A673 (cell line): ENCODE results near the gene GZF1. TPM values are rescaled to one million over a fixed set of nuclear protein-coding genes. Genes with fewer than 3 reads are reported as not detected.

Source experiments
- BruUV-seq: library from RNA; stranded (reverse); fragments of 400-500 nt; replicated peaks from 2 replicates; lab custom pipeline; 2021; lab: Mats Ljungman, UMichigan
- CTCF ChIA-PET: fragments of 300-600 bp; sonication (Branson Sonifier 250); formaldehyde crosslinking; loops from one replicate; lab custom pipeline; 2022; ENCODE audit warnings: antibody characterized with exemption; lab: Charles Lee
- POLR2A ChIA-PET: fragments of 300-600 bp; sonication (Branson Sonifier 250); formaldehyde crosslinking; loops from one replicate; lab custom pipeline; 2022; ENCODE audit warnings: antibody characterized with exemption; ENCODE audit not compliant: low non-redundant PET; lab: Charles Lee
- DNase-seq: peaks from one replicate; pipeline ENCODE4 v3.0.0-alpha.2; 2015; ENCODE audit warnings: low spot score
- H3K27ac ChIP-seq: fragments of 200-600 bp; sonication (generic); 2 replicates; pipeline ENCODE4 v1.5.1; 2016; ENCODE audit warnings: mixed run types, low read depth, mild to moderate bottlenecking, mixed read lengths, antibody characterized with exemption, low read length; ENCODE audit not compliant: poor library complexity, severe bottlenecking
- H3K27me3 ChIP-seq: fragments of 200-600 bp; sonication (generic); replicated peaks from 2 replicates; pipeline ENCODE4 v1.6.1; 2017; ENCODE audit warnings: mixed run types, low read depth, mild to moderate bottlenecking, mixed read lengths, antibody characterized with exemption, low read length; ENCODE audit not compliant: insufficient read depth, poor library complexity
- H3K36me3 ChIP-seq: fragments of 200-600 bp; sonication (generic); 2 replicates; pipeline ENCODE4 v1.6.1; 2016; ENCODE audit warnings: mixed run types, mild to moderate bottlenecking, mixed read lengths, antibody characterized with exemption, low read length; ENCODE audit not compliant: insufficient read depth, poor library complexity, severe bottlenecking
- H3K4me1 ChIP-seq: fragments of 200-600 bp; sonication (generic); 2 replicates; pipeline ENCODE4 v1.6.1; 2017; ENCODE audit warnings: mixed run types, mild to moderate bottlenecking, mixed read lengths, antibody characterized with exemption, low read length; ENCODE audit not compliant: insufficient read depth, poor library complexity, severe bottlenecking
- H3K4me3 ChIP-seq: fragments of 200-600 bp; sonication (generic); 2 replicates; pipeline ENCODE4 v1.5.1; 2016; ENCODE audit warnings: low read depth, mixed run types, mild to moderate bottlenecking, mixed read lengths, low read length; ENCODE audit not compliant: poor library complexity, severe bottlenecking
- H3K9me3 ChIP-seq: fragments of 200-600 bp; sonication (generic); 2 replicates; pipeline ENCODE4 v1.6.1; 2016; ENCODE audit warnings: mixed run types, low read depth, mild to moderate bottlenecking, mixed read lengths, antibody characterized with exemption, low read length; ENCODE audit not compliant: poor library complexity, severe bottlenecking
- EZH2 ChIP-seq: fragments of 200-600 bp; sonication (generic); IDR thresholded peaks from 2 replicates; pipeline ENCODE4 v1.6.1; 2017; ENCODE audit warnings: borderline replicate concordance, low read depth, mild to moderate bottlenecking, mixed read lengths, antibody characterized with exemption, low read length; ENCODE audit not compliant: poor library complexity, severe bottlenecking
- intact Hi-C: fragments of 100-400 bp; cut with micrococcal nuclease; formaldehyde crosslinking; loops from one replicate; pipeline ENCODE4 v1.10.0; 2022; ENCODE audit not compliant: unreplicated experiment
- total RNA-seq: library from RNA; stranded (reverse); gene quantifications from 2 replicates; pipeline ENCODE4 v1.2.3, GENCODE V29; 2021
- TF ChIP-seq, protein P1 (sequence below): fragments of 300-800, 200-600 bp; sonication (generic); conservative IDR thresholded peaks from 2 replicates; pipeline ENCODE4 v1.5.1; 2017; ENCODE audit warnings: low read depth, mild to moderate bottlenecking, antibody characterized with exemption, low read length, moderate library complexity, mixed read lengths

GZF1 gene
- total RNA-seq, 1 experiment from 2014 or later, result 13.7 TPM

DNA sequence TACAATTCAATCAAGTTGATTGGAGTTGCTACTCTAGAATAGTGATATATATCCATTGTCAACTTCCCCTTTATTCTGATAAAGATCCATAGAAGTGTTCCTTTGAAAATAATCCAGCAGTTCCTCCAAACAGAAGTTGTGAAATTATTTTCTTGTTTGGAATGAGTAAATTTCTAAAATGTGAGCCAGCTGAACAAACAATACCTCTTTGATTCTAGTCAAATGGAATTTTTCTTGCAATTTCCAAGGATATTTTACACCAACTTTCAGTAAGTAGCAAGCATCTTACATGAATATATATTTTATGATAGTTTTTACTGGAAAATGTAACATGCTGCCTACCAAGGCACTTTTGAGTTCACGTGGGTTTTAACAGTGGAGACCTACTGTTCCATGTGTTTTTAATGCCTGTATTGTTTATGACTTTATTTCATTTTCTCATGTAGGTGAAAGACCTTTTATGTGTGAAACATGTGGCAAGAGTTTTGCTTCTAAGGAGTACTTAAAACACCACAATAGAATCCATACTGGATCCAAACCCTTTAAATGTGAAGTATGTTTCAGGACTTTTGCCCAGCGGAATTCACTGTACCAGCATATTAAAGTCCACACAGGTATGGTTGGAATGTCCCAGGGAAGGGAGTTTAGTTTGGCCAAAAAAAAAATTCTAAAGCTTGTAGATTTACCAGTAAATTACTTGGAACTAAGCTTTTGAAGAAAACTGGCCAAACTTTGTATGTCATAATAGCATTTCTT, 6.5 kb downstream of the GZF1 start:
- Histone ChIP-seq H3K9me3 (no peaks in the 10 kb centered on the region), H3K36me3 (peaks cover 58% of the 10 kb centered on the region), H3K4me3 (no peak overlapping the region), H3K27me3 (no peaks in the 10 kb centered on the region), H3K4me1 (peaks cover 7% of the 10 kb centered on the region), H3K27ac (no peak overlapping the region)
- ChIA-PET POLR2A (no interaction called here), CTCF (no interaction called here)
- no peak for DNase-seq
- no TSS peak for BruUV-seq
- intact Hi-C loops, result no loop called here
- TF ChIP-seq EZH2, result no peak

- Histone ChIP-seq H3K27ac (no peak overlapping the region), H3K36me3 (peaks cover 65% of the 10 kb centered on the region), H3K27me3 (no peaks in the 10 kb centered on the region), H3K4me3 (no peak overlapping the region), H3K4me1 (peaks cover 7% of the 10 kb centered on the region), H3K9me3 (no peaks in the 10 kb centered on the region)
- no TSS peak for BruUV-seq
- POLR2A ChIA-PET, result no interaction called here
- no peak for DNase-seq
- intact Hi-C loops, result no loop called here
- CTCF ChIA-PET, result no interaction called here
- TF ChIP-seq EZH2, result no peak
- TF ChIP-seq, protein P1, sequence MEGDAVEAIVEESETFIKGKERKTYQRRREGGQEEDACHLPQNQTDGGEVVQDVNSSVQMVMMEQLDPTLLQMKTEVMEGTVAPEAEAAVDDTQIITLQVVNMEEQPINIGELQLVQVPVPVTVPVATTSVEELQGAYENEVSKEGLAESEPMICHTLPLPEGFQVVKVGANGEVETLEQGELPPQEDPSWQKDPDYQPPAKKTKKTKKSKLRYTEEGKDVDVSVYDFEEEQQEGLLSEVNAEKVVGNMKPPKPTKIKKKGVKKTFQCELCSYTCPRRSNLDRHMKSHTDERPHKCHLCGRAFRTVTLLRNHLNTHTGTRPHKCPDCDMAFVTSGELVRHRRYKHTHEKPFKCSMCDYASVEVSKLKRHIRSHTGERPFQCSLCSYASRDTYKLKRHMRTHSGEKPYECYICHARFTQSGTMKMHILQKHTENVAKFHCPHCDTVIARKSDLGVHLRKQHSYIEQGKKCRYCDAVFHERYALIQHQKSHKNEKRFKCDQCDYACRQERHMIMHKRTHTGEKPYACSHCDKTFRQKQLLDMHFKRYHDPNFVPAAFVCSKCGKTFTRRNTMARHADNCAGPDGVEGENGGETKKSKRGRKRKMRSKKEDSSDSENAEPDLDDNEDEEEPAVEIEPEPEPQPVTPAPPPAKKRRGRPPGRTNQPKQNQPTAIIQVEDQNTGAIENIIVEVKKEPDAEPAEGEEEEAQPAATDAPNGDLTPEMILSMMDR, result no peak
Measured at GRCh38 chr20:23369072-23369823, 7.3 kb downstream of the GZF1 start.

DNA sequence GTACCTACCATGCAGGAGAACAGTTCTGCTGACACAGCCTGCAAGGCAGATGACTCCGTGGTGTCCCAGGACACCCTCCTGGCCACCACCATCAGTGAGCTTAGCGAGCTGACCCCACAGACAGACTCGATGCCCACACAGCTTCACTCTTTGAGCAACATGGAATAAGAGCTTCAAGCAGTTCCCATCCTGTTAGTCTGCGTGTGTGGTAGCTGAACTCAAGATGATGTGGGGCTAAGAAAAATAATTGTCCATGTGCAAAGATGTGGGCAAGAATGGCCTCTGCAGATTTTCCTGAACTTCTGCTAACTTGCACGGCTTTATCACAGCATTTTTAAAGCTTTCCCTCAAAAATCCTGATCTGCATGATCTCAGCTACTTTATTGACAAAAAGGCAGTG, 8.3 kb downstream of the GZF1 start:
- Histone ChIP-seq H3K36me3 (peaks cover 66% of the 10 kb centered on the region), H3K4me3 (no peak overlapping the region), H3K27ac (no peak overlapping the region), H3K27me3 (no peaks in the 10 kb centered on the region), H3K4me1 (peaks cover 7% of the 10 kb centered on the region), H3K9me3 (no peaks in the 10 kb centered on the region)
- DNase-seq, result no peak
- ChIA-PET POLR2A (no interaction called here), CTCF (no interaction called here)
- intact Hi-C loops, result no loop called here
- no peak for TF ChIP-seq EZH2
- TF ChIP-seq, protein P1, result no peak
- no TSS peak for BruUV-seq
